ENCODE measurements around the gene RNF25.

Gene RNF25

DNA sequence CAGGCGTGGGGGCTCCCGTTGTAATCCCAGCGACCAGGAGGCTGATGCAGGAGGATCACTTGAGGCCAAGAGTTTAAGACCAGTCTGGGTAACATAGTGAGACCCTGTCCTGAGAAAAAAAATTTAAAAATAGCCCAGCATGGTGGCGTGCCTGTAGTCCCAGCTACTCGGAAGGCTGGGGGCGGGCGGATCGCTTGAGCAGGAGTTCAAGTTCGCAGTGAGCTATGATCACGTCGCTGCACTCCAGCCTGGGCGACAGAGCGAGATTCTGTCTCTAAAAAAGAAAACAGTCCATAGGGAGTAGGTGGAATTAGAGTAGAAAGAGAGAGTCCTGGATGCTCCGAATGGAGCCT is 38.5 kb upstream of the RNF25 start:
- peaks cover 4% of the 10 kb centered on the region for H3K36me3 Mint-ChIP-seq (ENCODE audit: low read depth)
- H3K4me1 Mint-ChIP-seq = peaks cover 5% of the 10 kb centered on the region
- H3K4me3 Mint-ChIP-seq = peak overlapping the region; percentile 97 to 99 (median 98)
- H3K27me3 Mint-ChIP-seq (ENCODE audit: low read depth) = no peaks in the 10 kb centered on the region
- H3K27ac Mint-ChIP-seq = peak overlapping the region; percentile 52 to 97 (median 87)
- TF ChIP-seq, protein P1, sequence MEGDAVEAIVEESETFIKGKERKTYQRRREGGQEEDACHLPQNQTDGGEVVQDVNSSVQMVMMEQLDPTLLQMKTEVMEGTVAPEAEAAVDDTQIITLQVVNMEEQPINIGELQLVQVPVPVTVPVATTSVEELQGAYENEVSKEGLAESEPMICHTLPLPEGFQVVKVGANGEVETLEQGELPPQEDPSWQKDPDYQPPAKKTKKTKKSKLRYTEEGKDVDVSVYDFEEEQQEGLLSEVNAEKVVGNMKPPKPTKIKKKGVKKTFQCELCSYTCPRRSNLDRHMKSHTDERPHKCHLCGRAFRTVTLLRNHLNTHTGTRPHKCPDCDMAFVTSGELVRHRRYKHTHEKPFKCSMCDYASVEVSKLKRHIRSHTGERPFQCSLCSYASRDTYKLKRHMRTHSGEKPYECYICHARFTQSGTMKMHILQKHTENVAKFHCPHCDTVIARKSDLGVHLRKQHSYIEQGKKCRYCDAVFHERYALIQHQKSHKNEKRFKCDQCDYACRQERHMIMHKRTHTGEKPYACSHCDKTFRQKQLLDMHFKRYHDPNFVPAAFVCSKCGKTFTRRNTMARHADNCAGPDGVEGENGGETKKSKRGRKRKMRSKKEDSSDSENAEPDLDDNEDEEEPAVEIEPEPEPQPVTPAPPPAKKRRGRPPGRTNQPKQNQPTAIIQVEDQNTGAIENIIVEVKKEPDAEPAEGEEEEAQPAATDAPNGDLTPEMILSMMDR (IDR thresholded peaks at IDR 0.05; ENCODE audit: unreplicated experiment in 3 of 3) = no peak
- H3K9me3 Mint-ChIP-seq = no peaks in the 10 kb centered on the region

- Mint-ChIP-seq H3K4me1 (peaks cover 5% of the 10 kb centered on the region), H3K36me3 (ENCODE audit: low read depth) (no peaks in the 10 kb centered on the region), H3K27me3 (ENCODE audit: low read depth) (no peaks in the 10 kb centered on the region), H3K4me3 (peak overlapping the region; percentile 97 to 99 (median 98)), H3K9me3 (no peaks in the 10 kb centered on the region), H3K27ac (no peak overlapping the region)
- TF ChIP-seq, protein P1 (IDR thresholded peaks at IDR 0.05; ENCODE audit: unreplicated experiment in 3 of 3) = no peak
These were observed 38.1 kb upstream of the RNF25 start for GRCh38 chr2:218709908-218710307.

- peaks cover 5% of the 10 kb centered on the region for H3K4me1 Mint-ChIP-seq
- no peak overlapping the region for H3K27ac Mint-ChIP-seq
- TF ChIP-seq, protein P1 (IDR thresholded peaks at IDR 0.05; ENCODE audit: unreplicated experiment in 3 of 3) = no peak
- no peaks in the 10 kb centered on the region for H3K27me3 Mint-ChIP-seq (ENCODE audit: low read depth)
- H3K9me3 Mint-ChIP-seq = no peaks in the 10 kb centered on the region
- H3K36me3 Mint-ChIP-seq (ENCODE audit: low read depth) = peaks cover 6% of the 10 kb centered on the region
- no peak overlapping the region for H3K4me3 Mint-ChIP-seq
These were observed 36.3 kb upstream of the RNF25 start for GRCh38 chr2:218708086-218708485.

GRCh38 chr2:218703341-218703740 is 31.5 kb upstream of the RNF25 start:
- H3K36me3 Mint-ChIP-seq (ENCODE audit: low read depth) = peaks cover 30% of the 10 kb centered on the region
- H3K27me3 Mint-ChIP-seq (ENCODE audit: low read depth) = no peaks in the 10 kb centered on the region
- no peaks in the 10 kb centered on the region for H3K9me3 Mint-ChIP-seq
- no peak overlapping the region for H3K27ac Mint-ChIP-seq
- TF ChIP-seq, protein P1 (IDR thresholded peaks at IDR 0.05; ENCODE audit: unreplicated experiment in 3 of 3) = no peak
- H3K4me3 Mint-ChIP-seq = no peak overlapping the region
- no peaks in the 10 kb centered on the region for H3K4me1 Mint-ChIP-seq

DNA sequence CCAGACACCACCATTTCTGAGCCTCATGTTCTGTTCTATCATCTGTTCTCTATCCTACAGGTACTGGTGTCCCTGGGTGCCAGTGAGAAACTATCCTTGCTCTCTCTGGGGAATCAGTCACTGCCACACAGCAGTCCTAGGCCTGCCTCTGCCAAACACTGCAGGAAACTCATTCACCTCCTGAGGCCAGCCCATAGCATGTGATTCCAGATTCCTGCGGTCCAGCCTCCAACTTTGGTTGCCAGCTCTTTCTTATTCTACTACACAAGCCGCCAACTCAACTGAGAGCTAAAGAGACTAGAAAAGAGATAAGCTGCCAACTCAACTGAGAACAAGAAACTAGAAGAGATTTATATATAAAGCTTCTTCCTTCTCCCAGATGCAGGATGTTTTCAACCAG is 30.0 kb upstream of the RNF25 start:
- no peak overlapping the region for H3K4me3 Mint-ChIP-seq
- peaks cover 30% of the 10 kb centered on the region for H3K36me3 Mint-ChIP-seq (ENCODE audit: low read depth)
- H3K27ac Mint-ChIP-seq = no peak overlapping the region
- H3K27me3 Mint-ChIP-seq (ENCODE audit: low read depth) = no peaks in the 10 kb centered on the region
- H3K4me1 Mint-ChIP-seq = no peaks in the 10 kb centered on the region
- no peaks in the 10 kb centered on the region for H3K9me3 Mint-ChIP-seq
- TF ChIP-seq, protein P1 (IDR thresholded peaks at IDR 0.05; ENCODE audit: unreplicated experiment in 3 of 3) = no peak

GRCh38 chr2:218698885-218699284 is 27.1 kb upstream of the RNF25 start:
- no peaks in the 10 kb centered on the region for H3K27me3 Mint-ChIP-seq (ENCODE audit: low read depth)
- TF ChIP-seq, protein P1 (IDR thresholded peaks at IDR 0.05; ENCODE audit: unreplicated experiment in 3 of 3) = no peak
- H3K4me3 Mint-ChIP-seq = no peak overlapping the region
- no peak overlapping the region for H3K27ac Mint-ChIP-seq
- peaks cover 43% of the 10 kb centered on the region for H3K36me3 Mint-ChIP-seq (ENCODE audit: low read depth)
- no peaks in the 10 kb centered on the region for H3K4me1 Mint-ChIP-seq
- H3K9me3 Mint-ChIP-seq = no peaks in the 10 kb centered on the region
